ENCODE measurements around the gene QRSL1.
"Not testable (repeated sequence)": the region's sequence is repeated elsewhere in the genome, so short reads cannot be mapped to it uniquely, and the experiment has no call there.

QRSL1 gene

GRCh38 chr6:106623039-106623438 is 6.3 kb upstream of the QRSL1 start:
- no peak for DNase-seq

DNA sequence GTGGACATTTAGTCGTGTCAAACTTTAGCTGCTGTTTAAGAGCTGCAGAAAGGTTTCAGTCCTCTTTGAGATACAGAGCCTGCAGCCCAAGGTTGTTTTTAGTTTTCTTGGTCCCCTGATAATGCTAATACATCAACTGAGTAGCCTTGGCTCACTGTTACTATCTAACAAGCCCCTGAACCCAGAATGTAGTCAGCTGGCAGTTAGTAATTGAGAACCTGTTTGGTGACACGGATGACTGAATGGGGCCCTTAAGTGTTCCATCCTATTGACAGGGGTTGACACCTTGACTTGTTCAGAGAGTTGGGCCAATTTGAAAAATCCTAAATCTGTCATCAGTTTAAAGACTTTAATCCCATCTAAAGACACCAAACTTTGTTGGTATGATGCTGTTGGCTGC is 2.9 kb upstream of the QRSL1 start:
- DNase-seq, result no peak

GRCh38 chr6:106627760-106628159 is 1.6 kb upstream of the QRSL1 start:
- not testable (repeated sequence) for DNase-seq

DNA sequence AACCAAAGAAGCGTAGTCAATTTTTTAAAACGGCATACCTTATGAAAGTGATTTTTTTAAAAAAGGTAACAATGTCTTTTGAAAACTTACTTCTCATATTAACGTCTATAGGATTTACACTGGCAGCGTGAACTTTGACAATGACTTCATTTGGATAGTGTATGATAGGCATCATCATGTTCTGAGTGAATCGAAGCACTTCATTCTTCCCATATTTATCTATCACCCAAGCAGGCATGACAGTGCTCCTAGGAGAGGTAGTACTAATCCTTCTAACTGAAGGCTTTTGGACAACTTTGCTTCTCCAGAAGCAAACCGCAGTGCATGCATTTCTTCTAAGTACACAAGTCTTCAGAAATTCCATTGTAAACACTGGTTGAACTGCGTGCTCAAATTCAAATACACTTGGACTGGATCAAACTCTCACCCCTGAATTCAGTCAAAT is 698 bp upstream of the QRSL1 start:
- no peak for DNase-seq

- DNase-seq, result no peak
These were observed 433 bp downstream of the QRSL1 start for GRCh38 chr6:106629859-106630163.

DNA sequence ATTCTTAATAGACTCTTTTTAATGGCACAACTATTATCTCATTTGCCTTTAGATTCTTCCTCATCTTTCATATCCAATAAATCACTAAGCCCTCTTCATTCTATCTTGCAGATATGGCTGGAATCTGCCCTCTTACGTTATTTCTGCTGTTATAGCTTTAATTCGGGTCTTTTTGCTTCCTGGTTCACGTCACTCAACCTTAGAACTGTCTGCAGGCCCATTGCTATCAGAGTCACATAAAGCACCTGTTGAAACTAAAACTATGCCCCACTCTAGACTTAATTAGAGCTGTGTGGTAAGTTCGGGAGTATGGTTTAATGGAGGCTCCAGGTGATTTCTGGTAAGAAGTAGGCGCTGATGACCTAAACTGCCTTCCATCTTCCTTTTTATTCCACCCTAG is 988 bp downstream of the QRSL1 start:
- DNase-seq, result no peak

DNA sequence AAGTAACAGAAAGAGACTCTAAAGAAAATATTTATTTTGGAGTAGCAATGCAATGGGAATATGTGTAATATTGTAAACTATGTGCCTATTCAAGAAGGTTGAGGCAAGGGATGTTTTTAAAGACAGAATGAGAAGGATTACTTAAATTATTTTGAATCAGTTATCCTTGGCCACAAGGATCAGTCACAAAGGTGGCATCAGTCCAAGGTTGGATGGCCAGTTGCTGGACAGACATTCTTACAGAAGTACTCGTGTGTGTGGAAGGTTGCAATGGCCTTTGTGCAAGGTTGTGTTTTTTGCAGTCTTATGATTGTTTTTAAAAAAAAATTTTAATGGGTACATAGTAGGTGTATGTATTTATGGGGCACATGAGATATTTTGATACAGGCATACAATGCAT is 2.0 kb downstream of the QRSL1 start:
- DNase-seq, result no peak

GRCh38 chr6:106634565-106634964 is 5.2 kb downstream of the QRSL1 start:
- DNase-seq, result no peak

GRCh38 chr6:106637051-106637716 is 7.8 kb downstream of the QRSL1 start:
- no peak for DNase-seq

DNA sequence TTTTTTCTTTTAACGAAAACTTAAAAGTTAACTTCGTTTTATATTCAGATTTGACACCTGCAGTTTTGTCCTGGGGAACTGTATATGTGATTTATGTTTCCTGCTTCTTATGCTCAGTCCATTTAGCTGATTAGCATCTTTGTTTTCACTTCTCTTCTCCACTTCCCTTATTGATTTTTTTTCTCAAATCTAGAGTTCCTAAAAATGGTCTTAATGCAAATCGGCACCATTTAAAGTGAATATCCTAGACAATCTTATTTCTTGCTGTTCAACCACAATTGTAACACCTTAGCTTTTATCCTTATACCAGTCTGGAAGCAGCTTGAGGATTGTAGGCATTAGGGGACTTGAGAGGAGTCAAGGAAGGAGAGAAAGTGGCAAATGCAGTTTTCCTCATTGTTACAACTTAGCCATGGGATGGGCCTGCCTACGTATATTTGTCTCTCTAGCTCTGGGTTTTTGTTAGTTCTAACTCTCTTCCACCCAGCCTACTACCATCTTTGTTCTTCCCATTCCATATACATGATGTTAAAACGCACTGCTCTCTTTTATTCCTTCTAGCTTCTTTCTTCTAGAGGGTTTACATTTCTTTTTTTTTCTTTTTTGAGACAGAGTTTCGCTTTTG is 8.5 kb downstream of the QRSL1 start:
- no peak for DNase-seq

- no peak for DNase-seq
These were observed 10.4 kb downstream of the QRSL1 start for GRCh38 chr6:106639812-106640211.

GRCh38 chr6:106642476-106642875 is 13.1 kb downstream of the QRSL1 start:
- no peak for DNase-seq

DNA sequence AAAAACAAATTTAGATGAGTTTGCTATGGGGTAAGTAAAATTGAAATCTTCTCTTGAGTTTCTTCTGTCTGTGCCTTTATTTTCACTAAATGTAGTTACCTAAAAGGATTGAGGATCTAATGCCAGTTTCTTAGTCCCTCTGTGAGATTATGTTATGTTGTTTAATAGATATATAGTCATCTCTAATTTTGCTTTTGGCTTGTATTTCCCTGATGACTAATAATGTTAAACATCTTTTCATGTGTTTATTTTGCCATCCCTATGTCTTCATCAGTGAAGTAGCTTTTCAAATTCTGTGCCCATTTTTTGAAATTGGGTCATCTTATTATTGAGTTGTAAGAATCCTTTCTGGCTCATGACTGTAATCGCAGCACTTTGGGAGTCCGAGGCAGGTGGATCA is 13.7 kb downstream of the QRSL1 start:
- DNase-seq, result no peak

GRCh38 chr6:106648651-106649308 is 19.4 kb downstream of the QRSL1 start:
- DNase-seq, result no peak

DNA sequence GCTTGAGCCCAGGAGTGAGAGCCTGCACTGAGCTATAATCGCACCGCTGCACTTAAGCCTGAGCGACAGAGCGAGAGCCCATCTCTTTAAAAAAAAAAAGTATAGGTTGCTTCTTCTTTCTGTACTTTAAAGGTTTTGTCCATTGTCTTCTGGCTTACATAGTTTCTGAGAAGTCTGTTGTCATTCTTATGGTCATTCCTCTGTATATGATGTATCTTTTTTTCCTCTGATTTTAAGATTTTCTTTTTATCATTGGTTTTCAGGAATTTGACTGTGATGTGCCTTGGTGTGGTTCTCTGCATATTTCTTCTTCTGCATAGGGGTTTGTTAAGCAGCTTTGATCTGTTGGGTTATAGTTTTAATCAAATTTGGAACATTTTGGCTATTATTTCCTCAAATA is 29.1 kb downstream of the QRSL1 start:
- DNase-seq, result no peak

GRCh38 chr6:106659859-106660258 is 30.5 kb downstream of the QRSL1 start:
- DNase-seq, result no peak

DNA sequence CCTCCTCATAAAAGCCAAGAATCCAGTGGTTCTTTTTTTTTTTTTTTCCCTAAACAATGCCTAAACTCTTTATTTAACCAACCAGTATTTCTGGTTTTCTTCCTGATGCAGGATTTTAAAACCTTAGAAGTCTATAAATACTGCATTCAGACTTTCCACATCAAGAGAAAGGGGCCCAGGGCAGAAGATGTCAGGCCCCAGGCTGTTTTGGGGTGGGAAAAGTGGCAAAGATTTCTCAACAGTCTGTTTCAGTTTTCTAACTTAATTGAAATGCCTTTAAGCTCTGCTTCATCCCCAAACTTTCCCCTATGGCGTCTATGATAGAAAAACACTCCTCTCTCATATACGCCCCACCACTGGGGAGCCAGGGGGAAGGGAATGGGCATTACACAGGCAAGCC is 33.1 kb downstream of the QRSL1 start:
- no peak for DNase-seq

GRCh38 chr6:106666282-106667021 is 37.1 kb downstream of the QRSL1 start:
- DNase-seq, result no peak

DNA sequence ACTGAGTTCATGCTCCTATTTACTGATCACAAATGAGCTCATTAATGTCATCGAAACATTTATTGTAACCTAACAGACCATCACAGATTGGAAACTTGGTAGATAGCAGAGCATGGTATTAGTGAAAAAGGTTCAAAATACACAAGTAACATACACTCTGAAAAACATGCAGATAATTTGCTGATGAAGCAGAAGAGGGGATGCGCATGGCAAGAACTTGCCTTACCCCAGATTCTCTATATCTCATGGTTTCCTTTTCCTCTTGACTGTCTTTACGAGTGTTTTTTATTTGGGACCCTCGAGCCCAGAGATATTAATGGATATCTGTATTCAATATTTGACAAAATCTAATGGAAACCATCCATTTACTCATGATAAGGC is 37.6 kb downstream of the QRSL1 start:
- DNase-seq, result no peak

DNA sequence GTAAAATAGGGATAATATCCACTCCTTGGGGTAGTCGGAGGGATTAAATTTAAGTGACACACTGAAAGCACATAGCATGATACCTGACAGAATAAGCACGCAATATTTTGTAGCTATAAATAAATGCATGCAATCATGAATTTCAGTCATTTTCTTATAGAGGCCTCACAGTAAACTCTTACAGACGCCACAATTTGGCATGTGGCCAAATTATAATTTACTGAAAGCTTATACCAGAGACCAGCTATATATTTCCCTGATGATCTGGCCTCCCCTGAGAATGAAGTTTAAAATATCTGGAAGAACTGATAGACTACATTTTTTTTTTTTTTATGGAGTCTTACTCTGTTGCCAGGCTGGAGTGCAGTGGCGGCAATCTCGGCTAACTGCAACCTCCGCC is 40.9 kb downstream of the QRSL1 start:
- no peak for DNase-seq

DNA sequence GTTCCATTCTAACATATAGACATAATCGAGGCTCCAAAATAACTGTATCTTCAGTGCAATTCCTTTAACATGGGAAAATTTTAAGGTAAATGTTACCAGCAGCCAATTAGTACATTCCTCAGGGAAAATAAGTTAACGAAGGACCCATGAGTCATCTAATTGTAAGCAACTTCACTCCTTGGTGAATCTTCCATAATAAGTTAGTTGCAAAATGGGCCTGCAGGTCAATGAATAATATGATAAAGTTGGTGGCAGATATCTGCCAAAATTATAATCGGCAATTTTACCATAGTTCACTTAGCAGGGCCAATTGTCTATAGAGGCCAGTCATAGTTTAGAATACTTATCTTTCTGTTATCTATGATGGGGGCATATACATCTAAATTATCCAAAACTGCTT is 42.3 kb downstream of the QRSL1 start:
- DNase-seq, result no peak

- DNase-seq, result no peak
These were observed 45.3 kb downstream of the QRSL1 start for GRCh38 chr6:106674541-106675229.

GRCh38 chr6:106677282-106677681 is 47.9 kb downstream of the QRSL1 start:
- no peak for DNase-seq
